Transverse colon (tissue), 4 donors: Measurements from ENCODE around the gene PPM1A. TPM values are rescaled to one million over a fixed set of nuclear protein-coding genes. Genes with fewer than 3 reads are reported as not detected.

Experiments
- DNase-seq: peaks from one replicate; pipeline ENCODE4 v3.0.0-alpha.2; 2019
- H3K27ac ChIP-seq, 4 donors: fragments of 200-600 bp; sonication (generic); 2 replicates each; pipeline ENCODE4 v1.5.1; 2016 to 2018; ENCODE audit warnings: inconsistent platforms in 4 of 4
- H3K27me3 ChIP-seq: fragments of 200-600 bp; sonication (generic); 2 replicates; pipeline ENCODE4 v1.5.1; 2017; ENCODE audit warnings: inconsistent platforms
- H3K36me3 ChIP-seq, 4 donors: fragments of 200-600 bp; sonication (generic); 2 replicates each; pipeline ENCODE4 v1.5.1; 2017 to 2019; ENCODE audit warnings: inconsistent platforms in 4 of 4
- H3K4me1 ChIP-seq, 4 donors: fragments of 200-600 bp; sonication (generic); 2 replicates each; pipeline ENCODE4 v1.5.1; 2017 to 2020; ENCODE audit warnings: inconsistent platforms in 4 of 4
- H3K4me3 ChIP-seq, 4 donors: fragments of 200-600 bp; sonication (generic); 1 replicate in 1 of 4; 2 replicates in 3 of 4; pipeline versions ENCODE4 v1.5.1 to v1.6.1; 2017 to 2019; ENCODE audit warnings: inconsistent platforms in 4 of 4
- H3K9me3 ChIP-seq, 2 donors: fragments of 200-600 bp; sonication (generic); 2 replicates each; pipeline ENCODE4 v1.5.1; 2017 to 2019; ENCODE audit warnings: inconsistent platforms in 2 of 2
- EP300 ChIP-seq: sonication (generic); formaldehyde crosslinking; IDR thresholded peaks from one replicate; pipeline ENCODE4 v1.6.1; 2017; ENCODE audit warnings: antibody characterized with exemption, low read depth
- POLR2A ChIP-seq: fragments of 450-650 bp; IDR thresholded peaks from one replicate; pipeline ENCODE4 v1.6.1; 2016; ENCODE audit warnings: antibody characterized with exemption, mild to moderate bottlenecking, moderate library complexity
- POLR2AphosphoS5 ChIP-seq, 3 donors: sonication (generic); formaldehyde crosslinking; IDR thresholded peaks; one replicate each; pipeline ENCODE4 v1.6.1; 2016; ENCODE audit warnings: antibody characterized with exemption in 3 of 3
- WGBS, 2 donors: methylation state at CpG; one replicate each; pipeline ENCODE4 v1.1.5; 2018; ENCODE audit warnings: low coverage in 1 of 2; 5-methylcytosine and 5-hydroxymethylcytosine counted together
- in situ Hi-C, 4 donors: fragments of 200-750 bp; cut with MboI; loops; one replicate each; pipeline versions ENCODE4 v1.15.0 to v1.15.1; 2017; ENCODE audit warnings: low sequenced_read_pairs in 3 of 4, low pct_ligation_motif_present in 1 of 4, low pct_unique_long_range_greater_than_20kb in 1 of 4
- intact Hi-C: fragments of 100-400 bp; cut with DNase I; formaldehyde crosslinking; loops from one replicate; pipeline ENCODE4 v1.15.1; 2023; ENCODE audit warnings: low total_unique reads
- total RNA-seq, 4 donors: library from RNA; depleted of rRNA; stranded (reverse); fragments of >200 nt; gene quantifications; one replicate each; pipeline ENCODE4 v1.1.0, GENCODE V29; 2016
- TF ChIP-seq, protein P1 (sequence below), 5 experiments: fragments of 200-600 bp in 3 of 5; fragments of 450-650 bp in 2 of 5; sonication (generic) in 3 of 5; IDR thresholded peaks; 1 replicate in 2 of 5; 2 replicates in 3 of 5; pipeline ENCODE4 v1.5.1; 2016 to 2017; ENCODE audit warnings: antibody characterized with exemption in 5 of 5, inconsistent platforms in 3 of 5, mild to moderate bottlenecking in 2 of 5, moderate library complexity in 1 of 5

PPM1A gene
- total RNA-seq, 4 donors from 2014 or later: 64.0 to 146 (median 93.2) TPM

DNA sequence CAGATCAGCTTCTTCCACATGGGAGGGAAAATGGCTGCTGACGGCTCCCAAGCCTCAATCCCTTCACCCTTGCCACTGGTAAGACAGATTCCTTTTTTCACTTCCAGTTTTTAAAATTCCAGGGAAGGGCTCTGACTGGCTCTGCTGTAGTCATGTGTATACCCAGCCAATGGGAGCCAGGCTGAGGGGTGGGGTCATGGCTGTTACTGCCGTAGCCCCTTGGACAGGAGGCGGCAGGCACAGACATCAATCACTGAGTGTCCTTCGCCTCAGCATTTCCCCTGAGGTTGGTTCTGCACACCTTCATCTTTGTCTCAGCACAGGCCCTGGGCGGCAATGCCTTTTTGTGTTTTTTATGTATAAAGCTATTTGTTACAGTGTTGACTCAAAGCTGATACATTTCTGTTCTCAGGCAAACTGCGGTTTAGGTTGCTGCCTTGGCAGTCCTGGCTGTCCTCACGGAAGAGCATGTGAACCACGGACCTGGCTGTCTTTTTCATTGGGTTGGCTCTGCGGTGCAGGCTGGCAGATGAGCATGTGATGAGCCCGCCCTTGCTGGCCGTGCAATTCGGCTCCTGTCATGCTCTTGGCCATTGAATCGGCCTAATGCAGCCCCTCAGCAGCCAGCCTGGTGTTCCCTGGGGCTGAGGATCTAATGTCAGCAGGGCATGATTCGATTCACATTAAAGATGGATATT lies 74.3 kb downstream of the PPM1A start:
- in situ Hi-C loops (no loop called here), intact Hi-C loops (no loop called here)
- TF ChIP-seq POLR2AphosphoS5 (IDR thresholded peaks at IDR 0.05): no peak
- no peak for TF ChIP-seq EP300
- no peak for TF ChIP-seq POLR2A
- TF ChIP-seq, protein P1, sequence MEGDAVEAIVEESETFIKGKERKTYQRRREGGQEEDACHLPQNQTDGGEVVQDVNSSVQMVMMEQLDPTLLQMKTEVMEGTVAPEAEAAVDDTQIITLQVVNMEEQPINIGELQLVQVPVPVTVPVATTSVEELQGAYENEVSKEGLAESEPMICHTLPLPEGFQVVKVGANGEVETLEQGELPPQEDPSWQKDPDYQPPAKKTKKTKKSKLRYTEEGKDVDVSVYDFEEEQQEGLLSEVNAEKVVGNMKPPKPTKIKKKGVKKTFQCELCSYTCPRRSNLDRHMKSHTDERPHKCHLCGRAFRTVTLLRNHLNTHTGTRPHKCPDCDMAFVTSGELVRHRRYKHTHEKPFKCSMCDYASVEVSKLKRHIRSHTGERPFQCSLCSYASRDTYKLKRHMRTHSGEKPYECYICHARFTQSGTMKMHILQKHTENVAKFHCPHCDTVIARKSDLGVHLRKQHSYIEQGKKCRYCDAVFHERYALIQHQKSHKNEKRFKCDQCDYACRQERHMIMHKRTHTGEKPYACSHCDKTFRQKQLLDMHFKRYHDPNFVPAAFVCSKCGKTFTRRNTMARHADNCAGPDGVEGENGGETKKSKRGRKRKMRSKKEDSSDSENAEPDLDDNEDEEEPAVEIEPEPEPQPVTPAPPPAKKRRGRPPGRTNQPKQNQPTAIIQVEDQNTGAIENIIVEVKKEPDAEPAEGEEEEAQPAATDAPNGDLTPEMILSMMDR (IDR thresholded peaks at IDR 0.05): no peak
- Histone ChIP-seq H3K36me3 (no peaks in the 10 kb centered on the region), H3K4me1 (peaks cover 4 to 12% (median 10%) of the 10 kb centered on the region in 4 donors), H3K27me3 (peaks cover 10% of the 10 kb centered on the region), H3K9me3 (no peaks in the 10 kb centered on the region), H3K4me3 (no peak overlapping the region), H3K27ac (no peak overlapping the region)
- WGBS, 2 donors: 86 to 92% methylated on average over 4 to 14 of the region's 14 CpGs
- DNase-seq: no peak

DNA sequence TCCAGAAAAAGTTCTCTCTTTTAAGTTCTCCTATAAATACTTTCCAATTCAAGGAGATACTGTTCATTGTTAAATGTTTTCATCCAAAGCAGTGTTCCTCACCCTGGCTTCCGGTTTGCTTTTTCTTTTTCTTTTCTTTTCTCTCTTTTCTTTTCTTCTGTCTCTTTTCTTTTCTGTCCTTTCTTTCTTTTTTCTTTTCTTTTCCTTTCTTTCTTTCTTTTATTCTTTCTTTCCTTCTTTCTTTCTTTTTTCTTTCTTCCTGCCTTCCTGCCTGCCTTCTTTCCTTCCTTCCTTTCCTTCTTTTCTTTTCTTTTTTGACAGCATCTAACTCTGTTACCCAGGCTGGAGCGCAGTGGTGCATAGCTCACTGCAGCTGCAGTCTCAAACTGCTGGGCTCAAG lies 75.8 kb downstream of the PPM1A start:
- peaks cover 4 to 12% (median 10%) of the 10 kb centered on the region in 4 donors for H3K4me1 ChIP-seq
- intact Hi-C loops: no loop called here
- H3K36me3 ChIP-seq: no peaks in the 10 kb centered on the region
- peaks cover 17% of the 10 kb centered on the region for H3K27me3 ChIP-seq
- H3K9me3 ChIP-seq: no peaks in the 10 kb centered on the region
- 83 to 90% methylated on average over 1 to 2 of the region's 2 CpGs for WGBS, 2 donors
- no peak for TF ChIP-seq POLR2A
- TF ChIP-seq, protein P1 (IDR thresholded peaks at IDR 0.05): no peak
- TF ChIP-seq POLR2AphosphoS5 (IDR thresholded peaks at IDR 0.05): no peak
- TF ChIP-seq EP300: no peak
- in situ Hi-C loops: loop anchor here in 2 of 4 donors (25.0 kb wide), 1 partner anchor 937 kb away; no protein-coding TSS in a partner anchor
- H3K4me3 ChIP-seq: no peak overlapping the region
- H3K27ac ChIP-seq: no peak overlapping the region
- no peak for DNase-seq

DNA sequence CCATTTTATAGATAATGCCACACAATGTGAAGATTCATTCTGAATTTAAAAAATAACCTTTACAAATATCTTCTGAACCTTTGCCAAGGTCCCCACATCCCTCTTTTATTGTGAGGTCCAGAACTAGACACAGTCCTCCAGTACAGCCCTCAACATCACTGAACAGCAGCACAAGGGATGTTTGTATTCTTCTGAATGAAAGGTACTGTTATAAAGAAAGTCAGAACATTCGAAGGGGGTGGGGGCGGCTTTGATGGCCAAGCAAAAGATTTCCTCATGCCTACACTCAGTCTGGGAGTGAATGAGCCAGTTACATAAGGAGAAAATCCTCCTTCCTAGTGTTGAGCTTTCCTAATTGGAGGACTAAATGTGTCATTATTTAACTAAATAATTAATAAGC lies 77.3 kb downstream of the PPM1A start:
- TF ChIP-seq, protein P1 (IDR thresholded peaks at IDR 0.05): no peak
- no peak for TF ChIP-seq EP300
- TF ChIP-seq POLR2AphosphoS5 (IDR thresholded peaks at IDR 0.05): no peak
- TF ChIP-seq POLR2A: no peak
- H3K4me1 ChIP-seq: peaks cover 4 to 20% (median 12%) of the 10 kb centered on the region in 4 donors
- H3K27me3 ChIP-seq: peaks cover 17% of the 10 kb centered on the region
- H3K4me3 ChIP-seq: no peak overlapping the region
- intact Hi-C loops (no loop called here), in situ Hi-C loops (loop anchor here in 2 of 4 donors (25.0 kb wide), 1 partner anchor 936 kb away; no protein-coding TSS in a partner anchor)
- 79 to 82% methylated on average over 2 of the region's 2 CpGs for WGBS, 2 donors
- no peaks in the 10 kb centered on the region for H3K9me3 ChIP-seq
- no peak overlapping the region for H3K27ac ChIP-seq
- no peaks in the 10 kb centered on the region for H3K36me3 ChIP-seq
- no peak for DNase-seq

DNA sequence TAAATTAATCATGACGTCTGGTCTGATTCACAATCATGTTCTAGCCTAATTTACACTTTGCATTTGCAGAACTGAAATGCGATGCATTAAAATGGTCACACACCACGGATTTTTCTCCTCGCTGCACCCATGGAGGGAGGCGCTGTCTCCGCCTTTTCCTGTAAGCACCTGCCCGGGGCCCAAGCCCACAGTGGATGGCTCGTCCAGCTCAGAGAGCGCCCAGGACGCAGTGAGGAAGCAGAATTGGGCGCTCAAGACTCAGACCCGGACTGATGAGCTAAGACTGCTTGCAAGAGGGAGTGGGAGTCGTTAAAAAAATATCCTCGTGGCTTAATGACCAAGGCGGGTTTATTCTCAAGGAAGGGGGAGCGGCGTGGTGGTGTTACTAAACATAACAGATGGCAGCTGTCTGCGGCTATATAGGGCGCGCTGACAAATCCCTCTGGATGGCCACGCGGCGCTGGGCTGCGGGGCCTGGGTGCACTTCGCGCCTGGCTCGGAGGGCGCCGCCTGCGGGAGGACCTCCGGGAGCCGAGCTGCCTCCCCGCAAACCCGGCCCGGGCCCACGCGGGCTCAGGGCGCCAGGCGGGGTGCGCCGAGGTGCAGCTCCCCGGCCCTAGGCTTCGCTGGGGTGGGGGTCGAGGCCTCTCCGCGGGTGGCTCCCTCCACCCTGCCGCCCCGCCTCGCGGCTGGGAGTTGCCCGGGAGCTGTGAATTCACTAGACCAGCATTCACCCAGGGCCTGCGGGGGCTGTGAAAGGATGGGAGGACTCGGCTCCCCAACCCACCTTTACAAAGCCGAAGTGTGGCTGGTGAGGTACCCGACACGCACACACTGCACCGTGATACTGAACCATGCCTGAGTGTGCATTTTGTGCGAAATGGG lies 78.7 kb downstream of the PPM1A start:
- in situ Hi-C loops: loop anchor here in 2 of 4 donors (25.0 kb wide), 1 partner anchor 935 kb away; no protein-coding TSS in a partner anchor
- intact Hi-C loops: no loop called here
- peak overlapping the region in 1 of 4 donors; percentile 13 for H3K27ac ChIP-seq
- no peak for TF ChIP-seq POLR2A
- TF ChIP-seq, protein P1 (IDR thresholded peaks at IDR 0.05): no peak
- peaks cover 17% of the 10 kb centered on the region for H3K27me3 ChIP-seq
- H3K9me3 ChIP-seq: no peaks in the 10 kb centered on the region
- peak overlapping the region; percentile 17 to 51 (median 28) for H3K4me3 ChIP-seq
- H3K4me1 ChIP-seq: peaks cover 4 to 27% (median 13%) of the 10 kb centered on the region in 4 donors
- 10 to 24% methylated on average over 5 to 48 of the region's 58 CpGs for whole genome bisulfite sequencing, 2 donors
- DNase-seq: peak; percentile 60
- no peaks in the 10 kb centered on the region for H3K36me3 ChIP-seq
